A549 (cell line): ENCODE results near the gene OSTM1. TPM values are rescaled to one million over a fixed set of nuclear protein-coding genes. Genes with fewer than 3 reads are reported as not detected.

Experiments used
- ATAC-seq, 2 experiments: fragments of 200-7000 bp in 1 of 2; fragments of >200 bp in 1 of 2; cut with Nextera tagmentation in 1 of 2; cut with Tn5 transposase in 1 of 2; 3 replicates each; pipeline versions ENCODE4 v1.8.0 to v1.9.1; 2018 to 2020; ENCODE audit warnings: mild to moderate bottlenecking in 1 of 2, moderate library complexity in 1 of 2
- CTCF ChIA-PET: fragments of 300-600 bp; sonication (Branson Sonifier 250); formaldehyde crosslinking; extraction: SDS; loops from one replicate; lab custom pipeline; 2021; ENCODE audit warnings: antibody characterized with exemption, inconsistent platforms; lab: Yijun Ruan, JAX
- POLR2A ChIA-PET: fragments of 350-600 bp; formaldehyde crosslinking; extraction: SDS; loops from one replicate; lab custom pipeline; 2021; ENCODE audit warnings: antibody characterized with exemption, inconsistent platforms; lab: Yijun Ruan, JAX
- DNase-seq, 2 experiments: peaks; one replicate each; pipeline versions ENCODE4 v3.0.0 to v3.0.0-alpha.2; 2011 to 2016; ENCODE audit warnings: low read depth in 1 of 2, low spot score in 1 of 2
- FAIRE-seq: peaks from 2 replicates; lab custom pipeline; 2011; peaks lifted over from hg19 to GRCh38; lab: Jason Lieb, UNC
- H3K27ac ChIP-seq, 2 experiments: fragments of >200 bp; sonication (Bioruptor Twin); formaldehyde crosslinking; 3 replicates each; pipeline ENCODE4 v1.5.1; 2016 to 2017
- H3K4me1 ChIP-seq: fragments of >200 bp; sonication (Bioruptor Twin); formaldehyde crosslinking; 3 replicates; pipeline ENCODE4 v1.6.1; 2016
- H3K4me2 ChIP-seq: fragments of >200 bp; sonication (Bioruptor Twin); formaldehyde crosslinking; 3 replicates; pipeline ENCODE4 v1.6.1; 2016
- H3K4me3 ChIP-seq: fragments of >200 bp; sonication (Bioruptor Twin); formaldehyde crosslinking; 3 replicates; pipeline ENCODE4 v1.5.1; 2016
- H3K9me3 ChIP-seq: fragments of >200 bp; sonication (Bioruptor Twin); formaldehyde crosslinking; 3 replicates; pipeline ENCODE4 v1.6.1; 2016
- BCL3 ChIP-seq: fragments of >200 bp; sonication (Bioruptor Twin); formaldehyde crosslinking; IDR thresholded peaks from 3 replicates; pipeline ENCODE4 v1.6.1; 2016
- CBX8 ChIP-seq: fragments of 200-600 bp; sonication (generic); IDR thresholded peaks from 2 replicates; pipeline ENCODE4 v1.6.1; 2016
- CEBPB ChIP-seq, 2 experiments: fragments of >200 bp in 1 of 2; sonication (Bioruptor Twin) in 1 of 2; formaldehyde crosslinking in 1 of 2; IDR thresholded peaks; 2 replicates each; pipeline ENCODE4 v1.6.1; 2012 to 2016
- CHD2 ChIP-seq: fragments of 150-350 bp; IDR thresholded peaks from 2 replicates; pipeline ENCODE4 v1.6.1; 2014; ENCODE audit warnings: low read length; ENCODE audit not compliant: partially characterized antibody
- CHD4 ChIP-seq: fragments of 200-600 bp; sonication (generic); IDR thresholded peaks from 2 replicates; pipeline ENCODE4 v1.6.1; 2016; ENCODE audit warnings: antibody characterized with exemption, mild to moderate bottlenecking, borderline replicate concordance
- EHF ChIP-seq: fragments of 250-450 bp; sonication (Bioruptor Pico); IDR thresholded peaks from 2 replicates; pipeline ENCODE4 v1.5.0; 2020; ENCODE audit warnings: mild to moderate bottlenecking
- EP300 ChIP-seq, 2 experiments: fragments of >200 bp; sonication (Bioruptor Twin); formaldehyde crosslinking; IDR thresholded peaks; 2 replicates in 1 of 2; 3 replicates in 1 of 2; pipeline ENCODE4 v1.6.1; 2016 to 2017
- HES2 ChIP-seq: fragments of >200 bp; sonication (Bioruptor Twin); formaldehyde crosslinking; IDR thresholded peaks from 2 replicates; pipeline ENCODE4 v1.6.1; 2016
- KDM5A ChIP-seq: fragments of 200-600 bp; sonication (generic); IDR thresholded peaks from 2 replicates; pipeline ENCODE4 v1.6.1; 2016; ENCODE audit warnings: antibody characterized with exemption, mild to moderate bottlenecking
- MAFK ChIP-seq: fragments of 450-650 bp; IDR thresholded peaks from 2 replicates; pipeline ENCODE4 v1.6.1; 2014; ENCODE audit not compliant: partially characterized antibody
- MAZ ChIP-seq: fragments of 150-350 bp; IDR thresholded peaks from 2 replicates; pipeline ENCODE4 v1.6.1; 2014; ENCODE audit warnings: antibody characterized with exemption, low read depth, low read length, borderline replicate concordance
- RARB ChIP-seq: fragments of 250-450 bp; sonication (Bioruptor Pico); IDR thresholded peaks from 2 replicates; pipeline ENCODE4 v1.8.0; 2021; ENCODE audit warnings: mild to moderate bottlenecking, moderate library complexity
- SREBF2 ChIP-seq: fragments of 450-650 bp; IDR thresholded peaks from 2 replicates; pipeline ENCODE4 v1.6.1; 2014; ENCODE audit warnings: mild to moderate bottlenecking, moderate library complexity
- TFCP2L1 ChIP-seq: fragments of 250-450 bp; sonication (Bioruptor Pico); IDR thresholded peaks from 2 replicates; pipeline ENCODE4 v1.5.0; 2021; ENCODE audit warnings: mild to moderate bottlenecking
- ZC3H11A ChIP-seq: fragments of 450-650 bp; IDR thresholded peaks from 2 replicates; pipeline ENCODE4 v1.6.1; 2014; ENCODE audit warnings: antibody characterized with exemption, mild to moderate bottlenecking
- WGBS: methylation state at CpG from one replicate; pipeline ENCODE4 v1.1.6; 2017; ENCODE audit errors: missing lambda C conversion rate; 5-methylcytosine and 5-hydroxymethylcytosine counted together
- polyA plus RNA-seq, 4 experiments: library from polyadenylated mRNA; depleted of rRNA in 3 of 4; stranded (reverse); fragments of >200 nt; fragmentation: RNase III in 1 of 4; extraction: RNeasy Plus Mini Kit Qiagen cat#74134 plus additional on column Dnase treatment in 1 of 4; gene quantifications; 2 replicates in 3 of 4; 3 replicates in 1 of 4; pipeline ENCODE4 v1.2.3, GENCODE V29; 2011 to 2017
- TF ChIP-seq, protein P1 (sequence below): fragments of >200 bp; sonication (Bioruptor Twin); formaldehyde crosslinking; IDR thresholded peaks from 3 replicates; pipeline ENCODE4 v1.5.1; 2016
- TF ChIP-seq, protein P2 (sequence below): IDR thresholded peaks from 2 replicates; pipeline ENCODE4 v1.6.1; 2012
- TF ChIP-seq, protein P3 (sequence below): fragments of 150-350 bp; IDR thresholded peaks from 2 replicates; pipeline ENCODE4 v1.6.1; 2014; ENCODE audit warnings: low read depth, mild to moderate bottlenecking, low read length

Gene OSTM1
- polyA plus RNA-seq, 2 of the 4 experiments (the other 2 are of a cell fraction) = 16.8 to 41.7 TPM

DNA sequence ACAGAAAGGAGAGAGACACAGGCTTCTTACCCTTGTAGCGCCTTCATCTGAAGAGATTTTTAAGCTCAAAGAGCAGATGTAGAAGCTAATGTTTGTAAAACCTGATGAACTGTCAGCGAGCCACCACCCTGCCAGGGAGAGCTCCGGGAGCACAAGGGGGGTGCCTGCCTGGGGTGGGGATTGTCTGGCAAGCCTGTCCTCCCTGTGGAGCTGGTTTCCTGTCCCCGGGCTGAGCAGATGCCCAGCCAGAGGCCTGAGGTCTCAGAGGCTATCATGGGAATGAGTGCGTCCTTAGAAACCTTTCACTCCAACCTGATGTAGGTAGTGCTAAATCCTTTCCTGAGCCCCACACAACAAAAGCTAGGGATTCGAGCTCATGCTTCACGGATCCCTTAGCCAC, 49.4 kb upstream of the OSTM1 start:
- TF ChIP-seq BCL3 (no peak), SREBF2 (no peak), ZC3H11A (no peak), CBX8 (no peak), EP300 (IDR thresholded peaks at IDR 0.05) (no peak), CHD2 (no peak), MAZ (no peak), TFCP2L1 (CRISPR knock-in tag) (no peak), HES2 (no peak), KDM5A (no peak), CEBPB (IDR thresholded peaks at IDR 0.05) (no peak)
- TF ChIP-seq, protein P1, sequence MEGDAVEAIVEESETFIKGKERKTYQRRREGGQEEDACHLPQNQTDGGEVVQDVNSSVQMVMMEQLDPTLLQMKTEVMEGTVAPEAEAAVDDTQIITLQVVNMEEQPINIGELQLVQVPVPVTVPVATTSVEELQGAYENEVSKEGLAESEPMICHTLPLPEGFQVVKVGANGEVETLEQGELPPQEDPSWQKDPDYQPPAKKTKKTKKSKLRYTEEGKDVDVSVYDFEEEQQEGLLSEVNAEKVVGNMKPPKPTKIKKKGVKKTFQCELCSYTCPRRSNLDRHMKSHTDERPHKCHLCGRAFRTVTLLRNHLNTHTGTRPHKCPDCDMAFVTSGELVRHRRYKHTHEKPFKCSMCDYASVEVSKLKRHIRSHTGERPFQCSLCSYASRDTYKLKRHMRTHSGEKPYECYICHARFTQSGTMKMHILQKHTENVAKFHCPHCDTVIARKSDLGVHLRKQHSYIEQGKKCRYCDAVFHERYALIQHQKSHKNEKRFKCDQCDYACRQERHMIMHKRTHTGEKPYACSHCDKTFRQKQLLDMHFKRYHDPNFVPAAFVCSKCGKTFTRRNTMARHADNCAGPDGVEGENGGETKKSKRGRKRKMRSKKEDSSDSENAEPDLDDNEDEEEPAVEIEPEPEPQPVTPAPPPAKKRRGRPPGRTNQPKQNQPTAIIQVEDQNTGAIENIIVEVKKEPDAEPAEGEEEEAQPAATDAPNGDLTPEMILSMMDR = no peak
- TF ChIP-seq, protein P2, sequence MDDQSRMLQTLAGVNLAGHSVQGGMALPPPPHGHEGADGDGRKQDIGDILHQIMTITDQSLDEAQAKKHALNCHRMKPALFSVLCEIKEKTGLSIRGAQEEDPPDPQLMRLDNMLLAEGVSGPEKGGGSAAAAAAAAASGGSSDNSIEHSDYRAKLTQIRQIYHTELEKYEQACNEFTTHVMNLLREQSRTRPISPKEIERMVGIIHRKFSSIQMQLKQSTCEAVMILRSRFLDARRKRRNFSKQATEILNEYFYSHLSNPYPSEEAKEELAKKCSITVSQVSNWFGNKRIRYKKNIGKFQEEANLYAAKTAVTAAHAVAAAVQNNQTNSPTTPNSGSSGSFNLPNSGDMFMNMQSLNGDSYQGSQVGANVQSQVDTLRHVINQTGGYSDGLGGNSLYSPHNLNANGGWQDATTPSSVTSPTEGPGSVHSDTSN = no peak
- TF ChIP-seq, all 56 proteins: peak for 0
- DNase-seq = no peak
- ChIA-PET POLR2A (no interaction called here), CTCF (no interaction called here)
- ATAC-seq = no peak
- Histone ChIP-seq H3K4me1 (peaks cover 14% of the 10 kb centered on the region), H3K4me3 (no peak overlapping the region), H3K9me3 (no peaks in the 10 kb centered on the region), H3K27ac (no peak overlapping the region), H3K4me2 (no peak overlapping the region)
- 60% methylated on average over 7 of the region's 7 CpGs for WGBS
- FAIRE-seq = no peak

DNA sequence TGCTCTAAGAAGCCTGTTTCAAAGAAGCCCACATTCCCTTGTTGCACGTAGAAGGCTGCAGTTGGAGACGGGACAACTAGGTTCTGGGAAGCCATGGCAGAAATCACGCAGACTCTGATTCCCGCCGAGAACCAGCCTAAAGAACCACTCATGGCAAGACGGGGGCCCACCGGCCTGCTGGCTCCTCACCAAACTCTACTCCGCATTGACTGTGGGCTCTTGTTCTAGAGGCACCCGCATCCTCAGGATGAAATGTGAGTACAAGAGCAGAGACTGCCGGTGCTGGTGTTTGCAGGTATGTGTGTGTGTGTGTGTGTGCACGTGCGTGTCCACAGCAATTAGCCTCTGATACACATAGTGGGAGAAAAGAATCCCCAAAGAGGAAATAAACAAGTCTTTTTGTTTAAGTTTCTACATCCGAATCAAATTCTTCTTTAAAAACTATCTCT, 49.0 kb upstream of the OSTM1 start:
- Histone ChIP-seq H3K4me2 (no peak overlapping the region), H3K9me3 (no peaks in the 10 kb centered on the region), H3K4me3 (no peak overlapping the region), H3K27ac (no peak overlapping the region), H3K4me1 (peaks cover 11% of the 10 kb centered on the region)
- ChIA-PET CTCF (no interaction called here), POLR2A (no interaction called here)
- 83% methylated on average over 13 of the region's 13 CpGs for WGBS
- ATAC-seq = no peak
- TF ChIP-seq, protein P3, sequence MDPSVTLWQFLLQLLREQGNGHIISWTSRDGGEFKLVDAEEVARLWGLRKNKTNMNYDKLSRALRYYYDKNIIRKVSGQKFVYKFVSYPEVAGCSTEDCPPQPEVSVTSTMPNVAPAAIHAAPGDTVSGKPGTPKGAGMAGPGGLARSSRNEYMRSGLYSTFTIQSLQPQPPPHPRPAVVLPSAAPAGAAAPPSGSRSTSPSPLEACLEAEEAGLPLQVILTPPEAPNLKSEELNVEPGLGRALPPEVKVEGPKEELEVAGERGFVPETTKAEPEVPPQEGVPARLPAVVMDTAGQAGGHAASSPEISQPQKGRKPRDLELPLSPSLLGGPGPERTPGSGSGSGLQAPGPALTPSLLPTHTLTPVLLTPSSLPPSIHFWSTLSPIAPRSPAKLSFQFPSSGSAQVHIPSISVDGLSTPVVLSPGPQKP = no peak
- TF ChIP-seq HES2 = no peak
- no peak for TF ChIP-seq EP300 (IDR thresholded peaks at IDR 0.05)
- no peak for TF ChIP-seq CHD2
- no peak for TF ChIP-seq CBX8
- no peak for TF ChIP-seq RARB (CRISPR knock-in tag)
- TF ChIP-seq CHD4 = no peak
- TF ChIP-seq MAZ = no peak
- TF ChIP-seq EHF = no peak
- no peak for TF ChIP-seq MAFK
- DNase-seq = no peak
- no peak for FAIRE-seq
